PFSK-1 (cell line): ENCODE results near the gene BAZ2B.

Experiments
- FOXP2 ChIP-seq: optimal IDR thresholded peaks from 2 replicates; pipeline ENCODE3; 2011; ENCODE audit warnings: borderline replicate concordance, control low read depth, inconsistent platforms; ENCODE audit not compliant: insufficient read depth; ENCODE audit errors: extremely low read length, extremely low read depth
- POLR2AphosphoS5 ChIP-seq: IDR thresholded peaks from 2 replicates; pipeline ENCODE4 v1.6.1; 2012; ENCODE audit warnings: low read depth, mild to moderate bottlenecking, control low read depth, low read length, moderate library complexity
- SIN3A ChIP-seq: IDR thresholded peaks from 2 replicates; pipeline ENCODE4 v1.6.1; 2012; ENCODE audit warnings: mild to moderate bottlenecking, low read length, moderate library complexity, borderline replicate concordance; ENCODE audit not compliant: insufficient read depth
- TAF1 ChIP-seq: IDR thresholded peaks from 2 replicates; pipeline ENCODE4 v1.6.1; 2012; ENCODE audit warnings: low read length, control low read depth, borderline replicate concordance; ENCODE audit not compliant: insufficient read depth
- TF ChIP-seq, protein P1 (sequence below), 2 experiments: IDR thresholded peaks; 2 replicates each; pipeline versions ENCODE4 v1.6.1 to v1.8.0; 2011 to 2012; ENCODE audit warnings: low read depth in 2 of 2, low read length in 2 of 2, control low read depth in 1 of 2, inconsistent platforms in 1 of 2, mild to moderate bottlenecking in 1 of 2, moderate library complexity in 1 of 2; ENCODE audit not compliant: insufficient read depth in 1 of 2

BAZ2B gene

DNA sequence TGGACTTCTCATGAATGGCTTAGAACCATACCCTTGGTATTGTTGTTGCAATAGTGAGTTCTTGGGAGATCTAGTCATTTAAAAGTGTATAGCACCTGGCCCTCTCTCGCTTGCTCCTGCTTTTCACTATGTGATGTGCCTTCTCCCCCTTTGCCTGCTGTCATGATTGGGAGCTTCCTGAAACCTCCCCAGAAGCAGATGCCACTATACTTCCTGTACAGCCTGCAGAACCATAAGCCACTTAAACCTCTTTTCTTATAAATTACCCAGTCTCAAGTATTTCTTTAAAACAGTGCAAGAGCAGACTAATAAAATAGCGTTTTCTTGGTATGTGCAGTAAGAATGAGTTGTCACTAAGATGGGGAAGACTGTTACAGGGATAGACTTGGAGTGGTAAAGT is 31.6 kb downstream of the BAZ2B start:
- TF ChIP-seq, protein P1, sequence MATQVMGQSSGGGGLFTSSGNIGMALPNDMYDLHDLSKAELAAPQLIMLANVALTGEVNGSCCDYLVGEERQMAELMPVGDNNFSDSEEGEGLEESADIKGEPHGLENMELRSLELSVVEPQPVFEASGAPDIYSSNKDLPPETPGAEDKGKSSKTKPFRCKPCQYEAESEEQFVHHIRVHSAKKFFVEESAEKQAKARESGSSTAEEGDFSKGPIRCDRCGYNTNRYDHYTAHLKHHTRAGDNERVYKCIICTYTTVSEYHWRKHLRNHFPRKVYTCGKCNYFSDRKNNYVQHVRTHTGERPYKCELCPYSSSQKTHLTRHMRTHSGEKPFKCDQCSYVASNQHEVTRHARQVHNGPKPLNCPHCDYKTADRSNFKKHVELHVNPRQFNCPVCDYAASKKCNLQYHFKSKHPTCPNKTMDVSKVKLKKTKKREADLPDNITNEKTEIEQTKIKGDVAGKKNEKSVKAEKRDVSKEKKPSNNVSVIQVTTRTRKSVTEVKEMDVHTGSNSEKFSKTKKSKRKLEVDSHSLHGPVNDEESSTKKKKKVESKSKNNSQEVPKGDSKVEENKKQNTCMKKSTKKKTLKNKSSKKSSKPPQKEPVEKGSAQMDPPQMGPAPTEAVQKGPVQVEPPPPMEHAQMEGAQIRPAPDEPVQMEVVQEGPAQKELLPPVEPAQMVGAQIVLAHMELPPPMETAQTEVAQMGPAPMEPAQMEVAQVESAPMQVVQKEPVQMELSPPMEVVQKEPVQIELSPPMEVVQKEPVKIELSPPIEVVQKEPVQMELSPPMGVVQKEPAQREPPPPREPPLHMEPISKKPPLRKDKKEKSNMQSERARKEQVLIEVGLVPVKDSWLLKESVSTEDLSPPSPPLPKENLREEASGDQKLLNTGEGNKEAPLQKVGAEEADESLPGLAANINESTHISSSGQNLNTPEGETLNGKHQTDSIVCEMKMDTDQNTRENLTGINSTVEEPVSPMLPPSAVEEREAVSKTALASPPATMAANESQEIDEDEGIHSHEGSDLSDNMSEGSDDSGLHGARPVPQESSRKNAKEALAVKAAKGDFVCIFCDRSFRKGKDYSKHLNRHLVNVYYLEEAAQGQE (IDR thresholded peaks at IDR 0.05; ENCODE audit: insufficient read depth in 1 of 2, low read depth in 2 of 2, low read length in 2 of 2) = no peak
- no peak for TF ChIP-seq FOXP2
- no peak for TF ChIP-seq TAF1
- no peak for TF ChIP-seq POLR2AphosphoS5
- no peak for TF ChIP-seq SIN3A

DNA sequence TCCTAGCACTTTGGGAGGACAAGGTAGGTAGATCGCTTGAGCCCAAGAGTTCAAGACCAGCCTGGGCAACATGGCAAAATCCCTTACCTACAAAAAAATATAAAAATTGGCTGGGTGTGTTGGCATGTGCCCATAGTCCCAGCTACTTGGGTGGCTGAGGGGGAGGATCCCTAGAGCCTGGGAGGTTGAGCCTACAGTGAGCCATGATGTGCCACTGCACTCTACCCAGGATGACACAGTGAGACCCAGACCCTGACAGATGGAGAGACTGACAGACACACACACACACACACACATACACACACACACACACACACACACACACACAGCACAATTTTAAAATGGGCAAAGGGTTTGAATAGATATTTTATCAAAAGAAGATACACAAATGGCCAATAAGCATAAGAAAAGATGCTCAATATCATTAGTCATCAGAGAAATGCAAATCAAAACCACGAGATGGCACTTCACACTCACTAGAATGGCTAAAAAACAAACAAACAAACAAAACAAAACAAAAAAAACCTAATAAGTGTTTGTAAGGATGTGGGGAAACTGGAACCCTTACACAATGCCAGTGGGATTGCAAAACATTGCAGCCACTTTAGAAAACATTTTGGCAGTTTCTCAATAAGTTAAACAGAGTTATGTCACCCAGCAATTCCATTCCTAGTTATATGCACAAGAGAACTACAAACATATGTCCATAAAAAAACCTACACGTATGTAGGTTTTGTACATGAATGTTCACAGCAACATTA is 42.3 kb downstream of the BAZ2B start:
- TF ChIP-seq SIN3A (no peak), FOXP2 (no peak), POLR2AphosphoS5 (no peak), TAF1 (no peak)
- TF ChIP-seq, protein P1 (IDR thresholded peaks at IDR 0.05; ENCODE audit: insufficient read depth in 1 of 2, low read depth in 2 of 2, low read length in 2 of 2) = no peak

DNA sequence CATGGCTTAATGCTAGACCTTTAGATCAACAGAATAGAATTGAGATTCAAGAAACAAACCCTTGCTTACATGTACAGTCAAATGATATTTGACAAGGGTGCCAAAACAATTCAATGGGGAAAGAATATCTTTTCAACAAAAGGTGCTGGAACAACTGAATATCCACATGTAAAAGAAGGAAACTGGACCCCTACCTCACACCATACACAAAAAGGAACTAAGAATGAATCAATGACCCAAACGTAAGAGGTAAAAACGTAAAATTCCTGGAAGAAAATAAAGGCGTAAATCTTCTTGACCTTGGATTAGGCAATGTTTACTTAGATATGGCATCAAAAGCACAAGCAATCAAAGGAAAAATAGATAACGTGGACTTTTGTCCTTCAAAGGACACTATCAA is 43.1 kb downstream of the BAZ2B start:
- TF ChIP-seq POLR2AphosphoS5 = no peak
- no peak for TF ChIP-seq TAF1
- TF ChIP-seq, protein P1 (IDR thresholded peaks at IDR 0.05; ENCODE audit: insufficient read depth in 1 of 2, low read depth in 2 of 2, low read length in 2 of 2) = no peak
- TF ChIP-seq FOXP2 = no peak
- TF ChIP-seq SIN3A = no peak

DNA sequence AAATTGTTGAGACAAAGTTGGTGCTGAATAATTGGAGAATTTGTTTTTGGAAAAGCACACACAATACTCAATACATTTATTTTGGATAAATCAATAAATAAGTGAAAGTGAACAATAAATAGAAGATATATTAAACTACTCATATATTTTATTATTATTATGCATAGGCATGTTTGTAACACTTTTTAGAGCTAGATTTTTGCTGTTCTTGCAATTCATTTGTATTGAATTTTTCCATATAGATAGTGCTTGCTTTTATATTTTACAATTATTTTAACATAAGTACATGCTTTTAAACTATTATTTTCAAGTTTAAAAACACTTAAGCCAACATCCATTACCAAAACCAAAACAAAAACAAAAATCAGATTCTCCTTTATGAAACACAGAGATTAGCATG is 43.9 kb downstream of the BAZ2B start:
- TF ChIP-seq TAF1 = no peak
- no peak for TF ChIP-seq SIN3A
- TF ChIP-seq FOXP2 = no peak
- no peak for TF ChIP-seq POLR2AphosphoS5
- TF ChIP-seq, protein P1 (IDR thresholded peaks at IDR 0.05; ENCODE audit: insufficient read depth in 1 of 2, low read depth in 2 of 2, low read length in 2 of 2) = no peak
